HepG2 (cell line): ENCODE data around the gene PRRT2. TPM values are rescaled to one million over a fixed set of nuclear protein-coding genes. Genes with fewer than 3 reads are reported as not detected.

ENCODE experiments used
- ATF2 ChIP-seq: sonication (generic); formaldehyde crosslinking; IDR thresholded peaks from 2 replicates; pipeline ENCODE4 v1.4.0; 2020; ENCODE audit warnings: missing genetic modification reagents
- CC2D1A ChIP-seq: sonication (generic); formaldehyde crosslinking; IDR thresholded peaks from 2 replicates; pipeline ENCODE4 v1.8.1; 2023; ENCODE audit warnings: mild to moderate bottlenecking, missing genetic modification reagents
- DZIP1 ChIP-seq: sonication (generic); formaldehyde crosslinking; IDR thresholded peaks from 2 replicates; pipeline ENCODE4 v1.5.0; 2020; ENCODE audit warnings: mild to moderate bottlenecking, missing genetic modification reagents
- ELK4 ChIP-seq: sonication (generic); formaldehyde crosslinking; IDR thresholded peaks from 2 replicates; pipeline ENCODE4 v1.9.0; 2021; ENCODE audit warnings: missing genetic modification reagents, borderline replicate concordance
- GATAD2A ChIP-seq: IDR thresholded peaks from 2 replicates; pipeline ENCODE4 v1.6.1; 2016
- GTF3A ChIP-seq: sonication (generic); formaldehyde crosslinking; conservative IDR thresholded peaks from 2 replicates; pipeline ENCODE4 v1.4.0; 2020; ENCODE audit warnings: mild to moderate bottlenecking, missing genetic modification reagents
- IRF9 ChIP-seq: sonication (generic); formaldehyde crosslinking; IDR thresholded peaks from 2 replicates; pipeline ENCODE4 v1.8.0; 2022; ENCODE audit warnings: missing genetic modification reagents, mild to moderate bottlenecking, borderline replicate concordance
- KDM5B ChIP-seq: sonication (generic); formaldehyde crosslinking; IDR thresholded peaks from 2 replicates; pipeline ENCODE4 v1.4.0; 2020; ENCODE audit warnings: missing genetic modification reagents, mild to moderate bottlenecking, borderline replicate concordance
- LBX2 ChIP-seq: sonication (generic); formaldehyde crosslinking; IDR thresholded peaks from 2 replicates; pipeline ENCODE4 v1.5.0; 2020; ENCODE audit warnings: missing genetic modification reagents, mild to moderate bottlenecking, borderline replicate concordance
- PAXIP1 ChIP-seq: sonication (generic); formaldehyde crosslinking; conservative IDR thresholded peaks from 2 replicates; pipeline ENCODE4 v1.4.0; 2020; ENCODE audit warnings: mild to moderate bottlenecking, missing genetic modification reagents, moderate library complexity
- ZNF121 ChIP-seq: sonication (generic); formaldehyde crosslinking; IDR thresholded peaks from 2 replicates; pipeline ENCODE4 v1.5.0; 2020; ENCODE audit warnings: mild to moderate bottlenecking, missing genetic modification reagents
- ZNF335 ChIP-seq: sonication (generic); formaldehyde crosslinking; IDR thresholded peaks from 2 replicates; pipeline ENCODE4 v1.4.0; 2020; ENCODE audit warnings: missing genetic modification reagents
- ZNF44 ChIP-seq: sonication (generic); formaldehyde crosslinking; IDR thresholded peaks from 2 replicates; pipeline ENCODE4 v1.5.1; 2020; ENCODE audit warnings: mild to moderate bottlenecking, missing genetic modification reagents
- ZNF776 ChIP-seq: sonication (generic); formaldehyde crosslinking; IDR thresholded peaks from 2 replicates; pipeline ENCODE4 v1.4.0; 2020; ENCODE audit warnings: mild to moderate bottlenecking, missing genetic modification reagents
- ZSCAN30 ChIP-seq: sonication (generic); formaldehyde crosslinking; IDR thresholded peaks from 2 replicates; pipeline ENCODE4 v1.5.0; 2020; ENCODE audit warnings: mild to moderate bottlenecking, missing genetic modification reagents
- polyA plus RNA-seq, 8 experiments: library from polyadenylated mRNA; depleted of rRNA in 3 of 8; stranded (reverse) in 7 of 8; unstranded in 1 of 8; fragments of >200 nt; fragmentation: Illumina TruSeq in 4 of 8; extraction: Trizol in 4 of 8; gene quantifications; 2 replicates each; pipeline versions ENCODE4 v1.2.1 to v1.2.3, GENCODE V29; 2011 to 2016; ENCODE audit warnings: low read depth in 4 of 8, missing spikeins in 1 of 8, mixed read lengths in 1 of 8; ENCODE audit not compliant: insufficient read depth in 1 of 8
- total RNA-seq, 5 experiments: library from RNA; depleted of rRNA; stranded (reverse); fragments of >200 nt; fragmentation: Illumina TruSeq; extraction: Trizol; gene quantifications; 2 replicates each; pipeline ENCODE4 v1.2.3, GENCODE V29; 2016; ENCODE audit warnings: low read depth in 1 of 5

Gene PRRT2
- total and polyA plus RNA-seq, 2 of the 13 experiments (the other 11 are each of a cell fraction or from before 2014, with no cell fraction given) = 0.51 to 1.1 TPM

- TF ChIP-seq DZIP1 (CRISPR knock-in tag) (no peak), ZSCAN30 (CRISPR knock-in tag) (no peak), ZNF121 (CRISPR knock-in tag) (peak; percentile 77), ELK4 (no peak), CC2D1A (CRISPR knock-in tag) (no peak), GTF3A (CRISPR knock-in tag) (no peak), PAXIP1 (CRISPR knock-in tag) (no peak), ZNF335 (CRISPR knock-in tag) (no peak), GATAD2A (CRISPR knock-in tag) (peak; percentile 81), ZNF776 (CRISPR knock-in tag) (no peak; the same call in 1 of the 2 replicates), KDM5B (CRISPR knock-in tag) (peak; percentile 67; the same call in 1 of the 2 replicates), LBX2 (CRISPR knock-in tag) (no peak), ZNF44 (CRISPR knock-in tag) (peak; percentile 86), IRF9 (peak; percentile 56; the same call in 1 of the 2 replicates), ATF2 (CRISPR knock-in tag) (peak; percentile 81)
Observed at GRCh38 chr16:29784901-29785500, 27.0 kb upstream of the PRRT2 start (continued).
